Femur (tissue), 1 donor: ENCODE results near the gene GRM4.

Experiments
- DNase-seq: peaks from one replicate; pipeline ENCODE4 v3.0.0-alpha.2; 2017

GRM4 gene

DNA sequence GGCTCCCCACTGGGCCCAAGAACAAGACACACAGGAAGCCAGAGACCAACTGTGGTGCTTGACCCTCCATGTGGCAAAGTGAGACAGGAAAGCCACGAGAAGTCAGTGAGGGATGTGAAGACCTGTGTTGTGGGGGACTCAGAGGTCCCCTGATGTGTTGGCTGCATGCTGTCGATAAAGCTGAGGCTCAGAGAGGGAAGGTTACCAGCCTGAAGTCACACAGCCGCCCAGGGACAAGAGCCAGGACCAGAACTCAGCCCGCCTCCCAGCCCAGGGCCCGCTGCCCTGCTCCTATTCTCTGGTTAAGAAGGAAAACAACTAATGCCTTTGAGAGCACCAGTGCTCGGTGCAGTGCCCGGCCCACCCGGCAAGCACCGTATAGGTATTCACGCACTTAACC, 63.5 kb downstream of the GRM4 start:
- DNase-seq = no peak

DNA sequence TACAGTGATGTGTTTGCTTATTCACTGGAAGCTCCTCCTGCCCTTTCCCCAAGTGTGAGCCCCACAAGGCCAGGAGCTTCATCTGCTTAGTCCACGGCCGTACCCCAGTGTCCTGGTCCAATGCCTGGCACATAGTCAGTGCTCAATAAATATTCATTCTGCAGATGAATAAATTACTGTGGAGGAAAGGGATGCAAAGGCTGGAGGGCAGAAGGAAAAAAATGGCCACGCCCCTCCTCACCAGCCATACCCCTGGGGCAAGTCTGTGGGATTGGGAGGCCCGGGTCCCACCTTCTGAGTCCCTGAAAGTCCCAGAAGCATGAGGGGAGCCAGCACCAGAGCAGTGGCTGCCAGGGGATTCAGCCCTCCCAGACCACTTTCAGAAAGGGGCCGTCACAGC, 65.5 kb downstream of the GRM4 start:
- no peak for DNase-seq

DNA sequence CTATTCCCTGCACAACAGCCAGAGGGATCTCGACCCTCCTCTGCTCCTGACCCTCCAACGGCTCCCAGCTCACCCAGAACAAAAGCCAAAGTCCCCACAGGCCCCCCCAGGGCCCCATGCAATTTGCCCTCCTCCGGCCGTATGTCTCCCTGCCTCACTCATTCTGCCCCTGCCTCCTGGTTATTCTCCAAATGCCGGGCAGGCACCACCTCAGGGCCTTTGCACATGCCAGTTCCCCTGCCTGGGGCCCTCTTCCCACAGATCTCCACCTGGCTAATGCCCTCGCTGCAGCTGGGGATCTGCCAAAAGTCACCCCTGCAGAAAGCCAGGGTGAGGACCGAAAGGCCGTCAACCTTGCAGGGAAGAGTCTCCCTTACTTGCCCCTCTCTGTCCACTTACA, 66.0 kb downstream of the GRM4 start:
- DNase-seq = no peak

DNA sequence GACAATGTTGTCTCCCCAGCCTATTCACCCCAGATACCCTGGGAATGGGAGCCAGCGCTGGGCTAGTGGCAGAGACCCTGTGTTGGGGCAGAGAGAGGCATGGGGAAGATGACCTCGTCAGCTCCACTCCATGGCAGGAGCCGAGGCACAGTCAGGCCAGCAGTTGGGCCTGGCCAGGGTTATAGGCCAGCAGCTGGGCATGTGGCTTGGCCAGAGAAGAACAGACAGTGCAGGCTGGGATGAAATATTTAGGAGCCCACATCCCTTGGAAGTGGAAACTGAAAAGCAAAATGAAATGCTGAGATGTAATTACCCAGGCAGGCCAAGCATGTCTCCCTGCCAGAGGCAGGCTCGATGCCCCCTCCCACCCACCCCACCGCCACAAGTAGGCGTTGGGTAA, 70.0 kb downstream of the GRM4 start:
- no peak for DNase-seq

DNA sequence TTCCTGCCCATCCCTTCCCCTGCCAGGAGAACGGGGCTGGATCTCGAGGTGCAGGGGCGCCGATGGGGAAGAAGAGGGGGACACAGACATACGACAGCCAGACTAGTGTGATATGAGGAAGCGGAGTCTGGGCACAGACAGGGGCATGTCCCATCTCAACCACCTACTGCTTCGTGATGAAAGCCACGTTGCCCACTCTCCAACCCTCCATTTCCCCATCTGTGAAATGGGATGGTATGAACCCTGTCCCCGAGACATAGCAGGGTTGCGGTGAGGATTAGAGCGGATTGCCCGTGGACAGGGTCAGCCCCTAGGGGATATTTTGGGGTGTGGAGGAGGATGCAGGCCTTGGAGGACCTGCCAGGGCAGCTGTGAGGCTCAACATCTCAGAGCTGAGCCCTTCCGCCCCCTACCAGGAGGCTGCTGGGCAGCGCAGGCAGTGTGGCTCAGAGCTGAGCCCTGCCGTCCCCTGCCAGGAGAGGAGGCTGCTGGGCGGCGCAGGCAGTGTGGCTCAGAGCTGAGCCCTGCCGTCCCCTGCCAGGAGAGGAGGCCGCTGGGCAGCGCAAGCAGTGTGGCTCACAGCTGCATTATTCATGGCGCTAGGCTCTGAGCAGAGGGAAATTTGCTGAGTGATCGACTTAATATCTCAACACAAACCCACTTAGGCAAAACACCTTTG, 71.7 kb downstream of the GRM4 start:
- no peak for DNase-seq

DNA sequence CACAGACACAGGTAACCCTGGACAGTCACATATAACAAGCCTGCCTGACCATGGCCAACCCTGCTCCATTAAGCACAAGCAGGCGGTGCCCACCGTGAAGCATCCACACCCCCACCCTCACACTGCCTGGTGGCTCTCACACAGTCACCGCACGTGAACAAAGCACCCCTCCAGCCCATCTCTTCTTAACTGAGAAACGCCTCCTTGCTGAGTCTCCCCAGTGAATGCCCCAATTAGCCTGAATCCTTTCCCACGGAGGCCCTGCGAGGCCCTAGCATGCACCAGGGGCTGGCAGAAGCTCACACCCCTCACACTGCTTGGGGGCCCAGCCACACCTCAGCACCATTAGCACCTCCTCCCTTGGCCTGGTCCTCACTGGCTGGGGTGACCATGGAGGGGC, 72.3 kb downstream of the GRM4 start:
- no peak for DNase-seq

DNA sequence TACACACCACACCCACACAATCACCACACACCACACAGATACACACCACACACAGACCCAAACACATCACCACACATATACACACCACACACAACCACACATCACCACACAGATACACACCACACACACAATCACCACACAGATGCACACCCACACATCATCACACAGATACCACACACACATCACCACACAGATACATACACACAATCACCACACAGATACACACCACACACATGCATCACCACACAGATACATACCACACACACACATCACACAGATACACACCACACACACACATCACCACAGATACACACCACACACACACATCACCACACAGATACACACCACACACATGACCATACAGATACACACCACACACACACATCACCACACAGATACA, 73.2 kb downstream of the GRM4 start:
- DNase-seq = no peak

DNA sequence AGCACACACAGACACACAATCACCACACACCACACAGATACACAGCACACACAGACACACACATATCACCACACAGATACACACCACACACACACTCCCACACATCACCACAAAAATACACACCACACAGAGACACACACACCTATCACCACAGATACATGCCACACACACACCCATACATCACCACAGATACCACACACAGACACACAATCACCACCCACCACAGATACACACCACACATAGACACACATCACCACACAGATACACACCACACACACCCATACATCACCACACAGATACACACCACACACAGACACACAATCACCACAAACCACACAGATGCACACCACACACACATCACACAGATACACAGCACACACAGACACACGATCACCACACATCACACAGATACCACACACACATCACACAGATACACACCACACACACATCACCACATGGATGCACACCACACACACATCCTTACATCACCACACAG, 74.0 kb downstream of the GRM4 start:
- DNase-seq = no peak

DNA sequence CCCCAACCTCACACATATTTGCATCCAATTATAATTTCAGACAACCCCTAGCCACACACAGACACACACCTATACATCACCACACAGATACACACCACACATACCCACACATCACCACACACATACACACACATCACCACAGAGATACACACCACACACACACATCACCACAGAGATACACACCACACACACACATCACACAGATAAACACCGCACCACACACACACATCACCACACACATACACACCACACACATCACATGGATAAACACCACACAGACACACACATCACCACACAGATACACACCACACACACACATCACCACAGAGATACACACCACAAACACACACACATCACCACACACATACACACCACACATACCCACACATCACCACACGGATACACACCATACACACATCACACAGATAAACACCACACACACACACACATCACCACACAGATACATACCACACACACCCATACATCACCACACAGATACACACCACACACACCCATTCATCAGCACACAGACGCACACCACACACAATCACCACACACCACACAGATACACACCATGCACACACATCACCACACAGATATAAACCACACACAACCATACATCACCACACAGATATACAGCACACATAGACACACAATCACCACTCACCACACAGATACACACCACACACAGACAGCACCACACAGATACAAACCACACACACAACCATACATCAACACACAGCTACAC, 74.6 kb downstream of the GRM4 start:
- no peak for DNase-seq

DNA sequence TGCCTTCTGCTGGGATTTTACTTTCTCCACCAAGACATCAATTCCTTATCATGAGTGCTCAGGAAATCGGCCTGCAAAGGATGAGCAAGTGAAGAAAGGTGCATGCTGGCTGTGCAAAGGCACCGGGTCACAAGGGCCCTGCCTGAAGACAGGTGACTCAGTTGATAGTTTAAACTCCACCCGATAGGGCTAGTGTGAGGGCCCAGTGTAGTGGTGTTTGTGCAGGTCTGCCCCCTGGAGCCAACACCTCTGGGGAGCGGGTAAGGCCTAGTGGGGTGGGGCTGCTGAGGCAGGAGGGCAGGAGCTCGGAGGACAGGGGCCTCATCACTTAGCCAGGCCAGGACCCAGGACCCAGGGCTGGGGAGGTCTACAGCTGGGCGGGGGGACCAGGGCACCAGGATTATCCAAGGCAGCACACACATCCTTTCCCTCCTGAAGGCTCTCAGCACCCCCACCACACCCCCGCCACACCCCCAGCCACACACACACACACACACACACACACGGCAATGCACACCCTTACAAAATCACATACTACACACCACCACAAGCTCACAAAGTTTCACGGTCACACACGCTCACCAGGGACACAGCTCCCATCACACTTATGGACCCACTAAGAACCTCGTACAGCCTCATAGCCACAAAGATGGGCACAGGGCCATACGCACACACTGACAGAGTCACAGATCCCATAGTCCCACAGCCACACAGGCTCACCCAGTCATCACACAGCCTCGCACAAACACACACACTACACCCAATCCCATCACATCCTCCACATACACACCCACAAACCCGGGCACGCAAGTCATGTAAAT, 75.4 kb downstream of the GRM4 start:
- no peak for DNase-seq

DNA sequence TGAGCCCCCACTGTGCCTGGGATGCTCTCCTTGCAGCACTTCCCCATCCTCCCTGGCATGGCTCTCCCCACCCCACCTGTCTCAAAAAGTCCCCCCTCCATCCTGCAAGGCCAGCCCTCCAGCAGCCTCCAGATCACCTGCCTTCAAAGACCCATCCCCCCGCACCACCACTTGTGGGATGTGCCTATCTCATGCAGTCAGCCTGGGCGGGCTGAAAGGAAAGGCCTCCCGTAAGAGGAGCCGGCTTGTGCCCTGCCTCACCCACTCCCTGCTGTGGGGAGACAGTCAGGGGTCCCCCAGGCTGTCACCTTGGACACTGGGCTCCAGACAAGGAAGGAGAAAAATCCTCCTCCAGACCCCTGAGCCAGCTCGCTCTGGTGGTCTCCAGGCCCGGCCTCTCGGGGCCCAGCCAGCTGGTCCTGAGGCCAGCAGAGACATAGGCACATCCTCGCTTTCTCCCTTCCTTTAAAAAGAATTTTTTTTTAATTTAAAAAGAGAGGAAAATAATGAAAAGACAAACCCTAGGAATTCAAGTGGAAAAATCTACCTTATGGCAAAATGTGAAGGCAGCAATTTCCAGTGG, 77.3 kb downstream of the GRM4 start:
- DNase-seq = no peak

DNA sequence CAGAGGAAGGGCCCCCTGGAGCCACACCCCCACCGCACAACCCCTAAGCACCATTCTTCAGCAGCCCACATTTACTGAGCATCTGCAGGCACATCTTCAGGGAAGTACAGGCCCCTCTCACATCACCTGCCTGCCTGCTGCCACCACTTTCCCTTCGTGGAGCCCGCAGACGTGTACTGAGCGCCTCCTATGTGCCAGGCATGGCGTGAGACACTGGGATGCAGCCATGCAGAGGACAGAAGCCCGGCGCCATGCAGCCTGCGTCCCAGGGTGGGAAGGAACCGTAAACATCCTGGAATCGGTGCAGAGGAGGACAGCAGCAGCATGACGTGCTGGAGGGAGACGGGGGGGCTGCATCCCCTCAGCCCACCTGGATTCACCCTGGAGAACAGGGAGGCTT, 78.1 kb downstream of the GRM4 start:
- no peak for DNase-seq

DNA sequence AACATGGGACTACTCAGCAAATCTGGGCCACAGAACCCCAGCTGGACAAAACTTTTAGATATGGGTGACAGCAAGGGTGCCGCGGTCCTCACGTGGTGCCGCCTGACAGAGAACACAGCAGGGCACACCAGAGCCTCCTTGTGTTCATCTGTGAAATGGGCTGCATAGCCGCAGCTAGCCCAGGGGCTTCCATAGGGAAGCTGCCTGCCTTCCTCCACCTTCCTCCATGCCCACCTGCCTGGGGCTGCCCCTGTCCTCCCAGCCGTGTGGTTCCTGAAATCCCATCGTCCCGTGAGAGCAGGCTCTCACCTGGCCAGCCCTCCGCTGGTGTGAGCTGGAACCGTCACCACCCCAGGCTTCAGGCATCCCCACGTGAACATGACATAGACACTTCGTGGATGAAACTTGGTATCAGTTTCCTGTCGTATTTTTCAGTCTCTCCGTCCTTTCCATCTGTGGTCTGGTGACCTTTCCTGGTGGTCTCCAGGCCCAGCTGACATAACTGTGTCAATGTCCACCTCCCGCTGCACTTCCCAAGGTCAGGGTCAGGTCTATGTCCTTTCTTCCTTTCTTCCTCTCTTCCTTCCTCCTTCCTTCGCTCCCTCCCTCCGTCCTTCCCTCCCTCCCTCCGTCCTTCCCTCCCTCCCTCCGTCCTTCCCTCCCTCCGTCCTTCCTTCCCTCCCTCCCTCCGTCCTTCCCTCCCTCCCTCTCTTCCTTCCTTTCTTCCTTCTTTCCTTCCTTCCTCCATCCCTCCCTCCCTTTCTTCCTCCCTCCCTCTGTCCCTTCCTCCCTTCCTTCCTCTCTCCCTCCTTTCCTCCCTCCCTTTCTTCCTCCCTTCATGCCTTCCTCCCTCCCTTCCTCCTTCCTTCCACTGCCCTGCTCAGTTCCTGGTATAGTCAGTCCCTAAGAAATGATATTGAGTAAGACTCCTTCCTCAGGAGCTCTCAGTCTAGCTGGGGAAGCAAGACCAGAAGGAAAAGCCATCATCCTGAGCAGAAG, 78.8 kb downstream of the GRM4 start:
- DNase-seq = no peak

DNA sequence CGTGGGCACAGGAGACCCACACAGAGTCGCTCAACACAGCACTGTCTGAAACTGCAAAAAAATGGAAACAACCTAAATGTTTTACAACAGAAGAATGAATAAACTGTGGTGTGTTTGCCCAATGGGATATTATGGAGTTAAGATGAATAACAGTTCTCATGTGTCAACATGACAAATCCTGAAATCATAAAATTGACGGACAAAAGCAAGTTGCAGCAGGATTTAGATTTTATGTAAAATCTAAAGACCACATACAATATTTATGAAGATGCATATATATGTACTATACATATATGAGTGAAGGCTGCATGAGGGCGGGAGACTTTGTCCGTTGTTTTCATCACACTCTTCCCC, 79.7 kb downstream of the GRM4 start:
- DNase-seq = no peak

DNA sequence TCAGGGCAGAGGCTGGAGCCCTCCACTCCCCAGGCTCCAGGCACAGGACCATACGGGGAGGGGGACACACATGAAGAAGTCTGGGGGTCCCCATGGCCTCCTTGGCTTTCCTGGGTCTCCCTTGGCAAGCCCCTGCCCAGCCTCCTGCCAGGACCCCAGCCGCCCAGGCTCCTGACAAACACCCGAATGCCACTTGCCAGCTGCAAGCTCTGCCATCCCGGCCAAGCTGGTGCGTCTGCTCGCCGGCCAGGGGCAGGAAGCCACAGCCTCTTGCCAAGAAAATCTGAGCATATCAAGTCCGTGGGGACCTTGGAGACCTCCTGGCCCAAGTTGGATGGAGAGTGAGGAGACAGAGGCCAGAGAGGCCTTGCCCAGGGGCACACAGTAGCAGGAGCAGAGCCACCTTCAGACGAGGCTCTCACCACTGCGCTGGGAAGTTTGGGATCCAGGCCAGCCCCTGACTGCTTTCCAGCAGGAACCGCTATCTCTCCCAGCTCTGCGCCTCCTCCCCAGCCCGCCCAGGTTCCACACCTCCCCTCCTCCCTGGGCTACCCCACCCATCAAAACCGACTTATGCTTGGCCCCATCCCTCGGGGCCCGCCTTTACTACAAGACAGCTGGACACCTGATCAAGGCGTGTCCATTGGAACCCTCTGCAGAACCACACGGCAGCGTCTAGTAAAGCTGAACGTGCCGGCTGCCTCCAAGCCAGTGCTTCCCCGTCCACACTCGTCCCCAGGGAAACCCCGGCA, 80.2 kb downstream of the GRM4 start:
- no peak for DNase-seq

DNA sequence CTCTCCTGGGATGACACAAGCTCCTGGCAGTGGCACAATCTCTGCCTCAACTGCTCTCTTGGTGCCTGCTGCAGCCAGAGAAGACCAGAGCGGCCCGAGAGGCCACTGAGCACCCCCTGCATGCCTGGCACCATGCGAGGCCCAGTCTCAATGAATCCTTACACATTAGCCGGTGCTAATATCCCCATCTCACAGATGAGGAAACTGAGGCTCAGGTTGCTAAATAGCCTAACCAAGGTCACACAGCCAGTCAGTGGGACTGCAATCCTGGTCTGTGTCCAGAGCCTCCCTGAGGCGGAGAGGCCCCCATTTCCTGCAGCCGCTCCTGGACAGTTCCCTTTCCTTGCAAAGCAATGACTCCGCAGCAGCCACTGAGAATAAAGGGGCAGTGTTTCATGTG, 81.2 kb downstream of the GRM4 start:
- no peak for DNase-seq

DNA sequence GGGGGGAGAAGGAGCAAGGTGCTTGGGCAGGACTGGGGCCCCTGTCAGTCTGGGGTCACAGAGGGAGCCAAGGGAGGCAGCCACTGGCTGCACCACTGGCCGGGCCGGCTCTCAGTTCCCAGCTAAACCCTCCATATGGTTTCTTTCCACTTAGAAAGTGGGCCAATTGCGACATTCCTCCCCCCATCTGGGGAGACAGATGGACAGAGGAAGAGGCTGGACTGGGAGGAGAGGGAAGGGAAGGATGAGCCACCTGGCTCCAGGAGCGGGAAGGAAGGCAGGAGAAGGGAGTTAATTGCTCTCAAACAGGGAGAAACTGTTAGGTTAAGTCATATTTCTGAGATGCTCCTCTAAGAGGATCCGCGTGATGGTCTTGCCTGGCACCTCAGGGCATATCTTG, 82.2 kb downstream of the GRM4 start:
- DNase-seq = no peak

DNA sequence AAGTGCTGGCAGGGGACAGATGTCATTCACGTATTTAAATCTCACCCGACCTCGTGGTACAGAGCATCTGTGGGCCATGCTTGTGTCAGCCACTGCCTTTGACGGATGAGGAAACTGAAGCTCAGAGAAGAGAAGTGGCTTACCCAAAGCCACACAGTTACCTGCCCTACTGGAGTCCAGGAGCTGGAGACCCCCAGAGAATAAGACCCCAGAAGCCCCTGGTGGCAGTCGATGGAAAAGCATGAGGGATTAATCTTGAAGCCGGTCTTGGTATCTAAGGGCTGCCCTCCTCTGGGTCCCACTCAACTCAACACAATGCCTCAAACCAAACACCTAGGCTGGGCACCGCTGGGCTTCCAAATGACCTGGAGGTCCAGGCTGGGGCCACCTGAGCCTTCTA, 83.1 kb downstream of the GRM4 start:
- no peak for DNase-seq

DNA sequence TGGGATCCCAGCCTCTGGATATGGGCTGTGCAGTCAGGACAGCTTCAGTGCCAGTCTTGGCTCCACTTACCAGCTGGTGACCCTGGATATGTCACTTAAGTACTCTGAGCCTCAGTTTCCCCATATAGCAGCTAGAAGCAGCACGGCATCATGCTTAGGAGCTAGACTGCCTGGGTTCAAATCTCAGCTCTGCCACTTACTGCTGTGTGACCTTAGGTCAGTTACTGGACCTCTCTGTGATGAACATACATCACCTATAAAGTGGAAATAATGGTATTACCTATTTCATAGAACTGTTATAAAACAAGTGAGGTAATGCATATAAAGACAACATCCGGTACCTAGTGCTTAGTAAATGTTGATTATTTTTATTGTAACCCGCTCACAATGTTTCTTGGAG, 83.7 kb downstream of the GRM4 start:
- DNase-seq = no peak

DNA sequence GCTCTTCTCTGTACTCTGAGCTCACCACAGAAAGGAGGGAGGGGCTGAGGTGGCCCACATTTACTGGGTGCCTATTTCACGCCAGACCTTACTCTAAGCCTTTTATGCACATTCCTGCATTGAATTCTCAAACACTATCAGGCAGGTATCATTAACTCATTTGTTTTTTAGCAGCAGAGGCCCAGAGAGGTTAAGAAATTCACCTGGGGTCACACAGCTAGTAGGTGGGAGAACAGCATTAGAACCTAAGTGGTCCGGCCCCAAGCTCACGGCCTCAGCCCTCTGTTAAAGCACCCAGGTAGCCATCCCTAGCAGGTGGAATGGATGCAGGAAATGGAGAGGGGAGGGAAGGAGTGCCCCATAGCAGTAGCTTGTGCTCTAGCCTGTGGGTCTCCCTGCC, 84.5 kb downstream of the GRM4 start:
- DNase-seq = no peak

DNA sequence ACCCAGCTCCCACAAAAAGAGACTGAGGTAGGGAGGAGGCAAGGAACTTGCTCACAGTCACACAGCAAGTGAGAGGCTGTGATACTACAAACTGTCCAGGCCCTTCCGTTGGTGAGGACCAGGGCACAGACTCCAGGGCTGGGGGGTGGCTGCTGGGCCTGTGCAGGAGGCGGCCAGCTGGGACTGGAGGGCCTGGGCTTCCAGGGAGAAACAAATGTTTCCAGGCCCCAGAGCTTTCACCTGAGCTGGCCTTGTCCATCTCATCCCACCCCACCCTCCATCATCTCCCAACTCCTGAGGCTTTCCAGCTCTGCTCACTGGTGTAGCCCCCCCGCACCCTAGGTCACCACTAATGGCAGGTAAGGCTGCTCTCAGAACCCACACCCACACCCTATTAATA, 86.0 kb downstream of the GRM4 start:
- DNase-seq = no peak
